ENCODE measurements around the gene SNX1.

DNA sequence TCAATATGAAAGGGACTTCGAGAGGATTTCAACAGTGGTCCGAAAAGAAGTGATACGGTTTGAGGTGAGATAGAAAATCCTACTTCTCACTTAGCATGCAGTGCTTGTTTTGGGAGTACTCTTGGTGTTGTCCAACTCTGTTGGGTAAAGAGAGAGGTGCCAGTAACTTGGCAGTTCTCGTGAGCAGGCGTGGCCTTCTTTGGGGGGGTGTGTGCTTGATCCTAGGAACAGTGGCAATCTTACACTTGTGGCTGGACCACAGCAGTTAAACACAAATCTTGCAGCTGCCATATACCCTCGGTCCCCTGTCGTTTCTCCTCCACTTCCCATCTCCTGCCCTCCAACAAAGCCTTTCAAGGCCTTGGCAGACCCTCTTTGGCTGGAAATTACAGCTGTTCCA, 40.6 kb downstream of the SNX1 start:
- TF ChIP-seq, protein P1, sequence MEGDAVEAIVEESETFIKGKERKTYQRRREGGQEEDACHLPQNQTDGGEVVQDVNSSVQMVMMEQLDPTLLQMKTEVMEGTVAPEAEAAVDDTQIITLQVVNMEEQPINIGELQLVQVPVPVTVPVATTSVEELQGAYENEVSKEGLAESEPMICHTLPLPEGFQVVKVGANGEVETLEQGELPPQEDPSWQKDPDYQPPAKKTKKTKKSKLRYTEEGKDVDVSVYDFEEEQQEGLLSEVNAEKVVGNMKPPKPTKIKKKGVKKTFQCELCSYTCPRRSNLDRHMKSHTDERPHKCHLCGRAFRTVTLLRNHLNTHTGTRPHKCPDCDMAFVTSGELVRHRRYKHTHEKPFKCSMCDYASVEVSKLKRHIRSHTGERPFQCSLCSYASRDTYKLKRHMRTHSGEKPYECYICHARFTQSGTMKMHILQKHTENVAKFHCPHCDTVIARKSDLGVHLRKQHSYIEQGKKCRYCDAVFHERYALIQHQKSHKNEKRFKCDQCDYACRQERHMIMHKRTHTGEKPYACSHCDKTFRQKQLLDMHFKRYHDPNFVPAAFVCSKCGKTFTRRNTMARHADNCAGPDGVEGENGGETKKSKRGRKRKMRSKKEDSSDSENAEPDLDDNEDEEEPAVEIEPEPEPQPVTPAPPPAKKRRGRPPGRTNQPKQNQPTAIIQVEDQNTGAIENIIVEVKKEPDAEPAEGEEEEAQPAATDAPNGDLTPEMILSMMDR (CRISPR knock-in tag; IDR thresholded peaks at IDR 0.05), result no peak
- TF ChIP-seq TBL1XR1 (IDR thresholded peaks at IDR 0.05; ENCODE audit: borderline replicate concordance, low read length, partially characterized antibody), result no peak
- TF ChIP-seq, protein P2, sequence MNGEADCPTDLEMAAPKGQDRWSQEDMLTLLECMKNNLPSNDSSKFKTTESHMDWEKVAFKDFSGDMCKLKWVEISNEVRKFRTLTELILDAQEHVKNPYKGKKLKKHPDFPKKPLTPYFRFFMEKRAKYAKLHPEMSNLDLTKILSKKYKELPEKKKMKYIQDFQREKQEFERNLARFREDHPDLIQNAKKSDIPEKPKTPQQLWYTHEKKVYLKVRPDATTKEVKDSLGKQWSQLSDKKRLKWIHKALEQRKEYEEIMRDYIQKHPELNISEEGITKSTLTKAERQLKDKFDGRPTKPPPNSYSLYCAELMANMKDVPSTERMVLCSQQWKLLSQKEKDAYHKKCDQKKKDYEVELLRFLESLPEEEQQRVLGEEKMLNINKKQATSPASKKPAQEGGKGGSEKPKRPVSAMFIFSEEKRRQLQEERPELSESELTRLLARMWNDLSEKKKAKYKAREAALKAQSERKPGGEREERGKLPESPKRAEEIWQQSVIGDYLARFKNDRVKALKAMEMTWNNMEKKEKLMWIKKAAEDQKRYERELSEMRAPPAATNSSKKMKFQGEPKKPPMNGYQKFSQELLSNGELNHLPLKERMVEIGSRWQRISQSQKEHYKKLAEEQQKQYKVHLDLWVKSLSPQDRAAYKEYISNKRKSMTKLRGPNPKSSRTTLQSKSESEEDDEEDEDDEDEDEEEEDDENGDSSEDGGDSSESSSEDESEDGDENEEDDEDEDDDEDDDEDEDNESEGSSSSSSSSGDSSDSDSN (CRISPR knock-in tag; IDR thresholded peaks at IDR 0.05), result no peak
- no peak for TF ChIP-seq ZNF20 (CRISPR knock-in tag; IDR thresholded peaks at IDR 0.05)

Data from HepG2 (cell line).